ENCODE data around the gene UBE2I. TPM values are rescaled to one million over a fixed set of nuclear protein-coding genes. Genes with fewer than 3 reads are reported as not detected.
"Not testable (repeated sequence)": the region's sequence is repeated elsewhere in the genome, so short reads cannot be mapped to it uniquely, and the experiment has no call there.

Gene UBE2I
- 148 TPM for polyA plus RNA-seq (2012; ENCODE audit: missing spikeins)

GRCh38 chr16:1308977-1309885 is at the start of gene UBE2I:
Gene UBE2I (plus strand): TSS chr16:1309636. CDS start chr16:1314031, 4,395 bp downstream.
- FAIRE-seq (peak; percentile 100), DNase-seq (ENCODE audit: insufficient read length) (peak; percentile 89)
- TF ChIP-seq POLR2A (IDR thresholded peaks at IDR 0.05; ENCODE audit: low read depth, low read length) = peak; percentile 79; the same call in 1 of the 2 replicates
- TF ChIP-seq POLR2AphosphoS5 (IDR thresholded peaks at IDR 0.05; ENCODE audit: low read depth, low read length) = no peak
- 0 out of 2 replicates have a peak, but pooled peaks have one; percentile 12 for TF ChIP-seq TAF1 (IDR thresholded peaks at IDR 0.05; ENCODE audit: borderline replicate concordance, low read depth, low read length)

DNA sequence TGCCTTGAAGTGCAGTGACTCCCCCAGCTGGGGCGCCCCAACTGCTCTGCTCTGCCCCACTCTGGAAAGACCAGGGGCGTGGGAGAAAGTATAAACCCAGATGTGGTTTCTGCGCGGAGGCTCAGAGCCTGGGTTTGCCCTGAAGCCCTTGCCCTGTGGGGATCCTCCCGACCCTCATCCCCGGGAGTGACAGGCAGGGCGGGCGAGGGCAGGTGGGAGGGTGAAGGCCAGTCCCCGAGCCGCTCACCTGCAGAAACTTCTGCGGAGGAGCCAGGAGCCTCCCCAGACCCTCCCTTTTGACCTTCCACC is 49.7 kb upstream of the UBE2I start:
- FAIRE-seq = no peak
- TF ChIP-seq TAF1 (IDR thresholded peaks at IDR 0.05; ENCODE audit: borderline replicate concordance, low read depth, low read length) (no peak), POLR2A (IDR thresholded peaks at IDR 0.05; ENCODE audit: low read depth, low read length) (no peak), POLR2AphosphoS5 (IDR thresholded peaks at IDR 0.05; ENCODE audit: low read depth, low read length) (no peak)
- no peak for DNase-seq (ENCODE audit: insufficient read length)

- TF ChIP-seq POLR2A (IDR thresholded peaks at IDR 0.05; ENCODE audit: low read depth, low read length) (no peak), POLR2AphosphoS5 (IDR thresholded peaks at IDR 0.05; ENCODE audit: low read depth, low read length) (no peak), TAF1 (IDR thresholded peaks at IDR 0.05; ENCODE audit: borderline replicate concordance, low read depth, low read length) (no peak)
- FAIRE-seq (no peak), DNase-seq (ENCODE audit: insufficient read length) (no peak)
These were observed 49.2 kb upstream of the UBE2I start for GRCh38 chr16:1260101-1260680.

- no peak for FAIRE-seq
- DNase-seq (ENCODE audit: insufficient read length) = no peak
- TF ChIP-seq TAF1 (IDR thresholded peaks at IDR 0.05; ENCODE audit: borderline replicate concordance, low read depth, low read length) (no peak), POLR2A (IDR thresholded peaks at IDR 0.05; ENCODE audit: low read depth, low read length) (no peak)
These were observed 48.1 kb upstream of the UBE2I start for GRCh38 chr16:1261131-1261892.

GRCh38 chr16:1262210-1262845 is 47.1 kb upstream of the UBE2I start:
- FAIRE-seq (no peak), DNase-seq (ENCODE audit: insufficient read length) (no peak)
- no peak for TF ChIP-seq TAF1 (IDR thresholded peaks at IDR 0.05; ENCODE audit: borderline replicate concordance, low read depth, low read length)

DNA sequence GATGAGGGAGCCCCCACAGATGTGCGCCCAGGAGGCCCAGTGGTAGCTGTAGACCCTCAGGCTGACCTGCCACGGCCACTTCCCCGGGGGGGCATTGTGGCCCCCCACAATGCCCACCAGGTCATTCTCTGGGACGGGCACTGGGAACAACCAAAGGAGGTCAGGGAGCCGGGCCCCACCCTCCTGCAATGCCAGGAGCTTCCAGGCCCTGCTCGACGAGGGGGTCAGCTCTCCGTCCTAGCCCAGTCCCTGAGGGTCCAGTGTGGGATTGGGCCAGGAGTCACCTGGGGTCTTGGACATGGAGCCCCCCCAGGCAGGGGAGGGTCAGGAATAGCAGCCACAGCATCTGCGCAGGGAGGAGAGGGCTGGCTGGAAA is 46.6 kb upstream of the UBE2I start:
- TF ChIP-seq TAF1 (IDR thresholded peaks at IDR 0.05; ENCODE audit: borderline replicate concordance, low read depth, low read length) (no peak), POLR2AphosphoS5 (IDR thresholded peaks at IDR 0.05; ENCODE audit: low read depth, low read length) (no peak), POLR2A (IDR thresholded peaks at IDR 0.05; ENCODE audit: low read depth, low read length) (no peak)

GRCh38 chr16:1263591-1264344 is 45.7 kb upstream of the UBE2I start:
- DNase-seq (ENCODE audit: insufficient read length) (no peak), FAIRE-seq (no peak)
- no peak for TF ChIP-seq TAF1 (IDR thresholded peaks at IDR 0.05; ENCODE audit: borderline replicate concordance, low read depth, low read length)
- no peak for TF ChIP-seq POLR2A (IDR thresholded peaks at IDR 0.05; ENCODE audit: low read depth, low read length)
- TF ChIP-seq POLR2AphosphoS5 (IDR thresholded peaks at IDR 0.05; ENCODE audit: low read depth, low read length) = no peak

More for the DNA sequence above, 46.6 kb upstream of the UBE2I start:
- DNase-seq (ENCODE audit: insufficient read length) = no peak
- FAIRE-seq = no peak

DNA sequence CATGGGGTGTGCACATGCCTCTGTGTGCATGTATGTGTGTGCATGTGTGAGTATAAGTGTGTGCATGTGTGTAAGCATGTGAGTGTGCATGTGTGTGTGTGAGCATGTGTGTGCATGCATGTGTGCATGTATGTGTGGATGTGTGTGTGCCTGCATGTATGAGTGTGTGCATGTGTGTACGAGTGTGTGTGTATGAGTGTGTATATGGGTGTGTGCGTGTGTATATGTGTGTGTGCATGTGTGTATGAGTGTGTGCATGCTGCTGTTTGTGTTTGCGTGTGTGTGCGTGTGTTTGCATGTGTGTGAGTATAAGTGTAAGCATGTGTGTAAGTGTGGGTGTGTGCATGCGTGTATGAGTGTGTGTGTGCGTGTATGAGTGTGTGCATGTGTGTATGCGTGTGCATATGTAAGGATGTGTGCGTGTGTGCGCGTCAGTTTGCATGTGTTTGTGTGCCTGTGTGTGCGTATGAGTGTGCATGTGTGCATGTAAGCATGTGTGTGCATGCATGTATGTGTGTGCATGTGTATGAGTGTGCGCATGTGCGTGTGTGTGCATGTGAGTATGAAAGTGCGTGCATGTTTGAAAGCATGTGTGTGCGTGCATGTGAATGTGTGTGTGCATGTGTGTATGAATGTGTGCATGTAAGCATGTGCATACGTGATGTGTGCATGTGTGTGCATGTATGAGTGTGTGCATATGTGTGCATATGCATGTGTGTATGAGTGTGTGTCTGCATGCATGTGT is 44.9 kb upstream of the UBE2I start:
- TF ChIP-seq POLR2A (IDR thresholded peaks at IDR 0.05; ENCODE audit: low read depth, low read length) = no peak
- TF ChIP-seq POLR2AphosphoS5 (IDR thresholded peaks at IDR 0.05; ENCODE audit: low read depth, low read length) = no peak
- no peak for TF ChIP-seq TAF1 (IDR thresholded peaks at IDR 0.05; ENCODE audit: borderline replicate concordance, low read depth, low read length)
- no peak for FAIRE-seq
- no peak for DNase-seq (ENCODE audit: insufficient read length)

DNA sequence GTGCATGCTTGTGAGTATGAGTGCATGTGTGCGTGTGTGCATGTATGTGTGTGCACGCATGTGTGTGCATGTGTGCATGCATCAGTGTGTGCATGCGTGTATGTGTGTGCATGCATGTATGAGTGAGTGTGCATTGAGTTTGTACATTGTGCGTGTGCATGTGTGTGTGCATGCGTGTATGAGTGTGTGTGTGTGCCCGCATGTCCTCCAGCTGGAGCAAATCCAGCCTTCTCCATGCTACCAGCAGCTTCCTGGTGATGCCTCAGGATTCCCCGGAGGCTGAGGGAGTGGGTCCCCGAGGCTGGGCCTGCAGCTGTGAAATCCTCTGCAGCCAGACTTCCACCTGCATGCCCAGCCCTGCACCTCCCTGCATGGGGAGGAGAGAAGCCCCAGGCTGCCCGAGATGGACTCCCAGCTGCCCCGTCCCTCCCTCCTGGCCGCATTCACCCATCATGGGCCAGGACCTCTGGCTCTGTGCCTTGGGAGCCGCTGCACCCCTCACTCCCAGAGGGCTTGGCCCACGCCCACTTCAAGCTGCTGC is 44.3 kb upstream of the UBE2I start:
- TF ChIP-seq POLR2A (IDR thresholded peaks at IDR 0.05; ENCODE audit: low read depth, low read length) = no peak
- TF ChIP-seq POLR2AphosphoS5 (IDR thresholded peaks at IDR 0.05; ENCODE audit: low read depth, low read length) = no peak
- no peak for TF ChIP-seq TAF1 (IDR thresholded peaks at IDR 0.05; ENCODE audit: borderline replicate concordance, low read depth, low read length)
- no peak for FAIRE-seq
- no peak for DNase-seq (ENCODE audit: insufficient read length)

DNA sequence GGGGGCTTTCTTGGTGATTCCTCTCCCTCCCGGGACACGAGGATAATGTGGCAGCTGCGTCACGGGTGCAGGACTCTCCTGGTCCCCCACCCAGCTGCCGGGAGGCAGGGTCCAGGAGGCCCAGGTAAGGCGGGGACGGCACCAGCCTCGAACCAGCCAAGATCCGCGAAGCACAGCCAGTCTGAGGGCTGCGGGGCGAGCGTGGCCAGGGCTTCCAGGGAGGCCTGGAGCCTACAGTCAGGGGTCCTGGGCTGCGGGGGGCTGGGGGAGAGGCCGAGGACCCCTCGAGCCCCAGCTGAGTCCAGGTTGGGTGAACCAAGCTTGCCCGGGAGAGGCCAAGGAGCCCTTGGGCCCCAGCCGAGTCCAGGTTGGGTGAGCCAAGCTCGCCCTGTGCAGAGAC is 43.6 kb upstream of the UBE2I start:
- no peak for FAIRE-seq
- no peak for DNase-seq (ENCODE audit: insufficient read length)

DNA sequence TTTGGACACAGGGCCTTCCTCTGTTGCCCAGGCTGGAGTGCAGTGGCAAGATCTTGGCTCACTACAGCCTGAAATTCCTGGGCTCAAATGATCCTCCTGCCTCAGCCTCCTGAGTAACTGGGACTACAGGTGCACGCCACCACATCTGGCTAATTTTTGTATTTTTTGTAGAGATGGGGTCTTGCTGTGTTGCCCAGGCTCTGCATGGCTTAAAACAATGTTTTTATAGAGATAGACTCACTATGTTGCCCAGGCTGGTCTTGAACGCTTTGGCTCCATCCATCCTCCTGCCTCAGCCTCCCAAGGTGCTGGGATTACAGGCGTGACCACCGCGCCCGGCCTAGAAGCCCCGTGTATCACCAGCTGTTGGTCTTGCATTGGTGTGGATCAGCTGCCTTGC is 40.0 kb upstream of the UBE2I start:
- not testable (repeated sequence) for DNase-seq (ENCODE audit: insufficient read length); FAIRE-seq

More for the DNA sequence above, 43.6 kb upstream of the UBE2I start:
- TF ChIP-seq TAF1 (IDR thresholded peaks at IDR 0.05; ENCODE audit: borderline replicate concordance, low read depth, low read length) (no peak), POLR2AphosphoS5 (IDR thresholded peaks at IDR 0.05; ENCODE audit: low read depth, low read length) (no peak), POLR2A (IDR thresholded peaks at IDR 0.05; ENCODE audit: low read depth, low read length) (no peak)

All from GM12892 (cell line).